Measurements from ENCODE around the gene NCOA7. TPM values are rescaled to one million over a fixed set of nuclear protein-coding genes. Genes with fewer than 3 reads are reported as not detected.

NCOA7 gene
- total and polyA plus RNA-seq, 10 of the 15 experiments (the other 5 are each of a cell fraction or from before 2014, with no cell fraction given): 18.9 to 50.3 (median 34.2) TPM

- POLR2A ChIA-PET: interaction anchor here (0.9 kb wide), 1 partner anchor 22 kb away, joined by 3 read pairs; no protein-coding TSS in a partner anchor
- peaks cover 14 to 19% of the 10 kb centered on the region in 2 experiments for H3K36me3 ChIP-seq (ENCODE audit: control insufficient read depth in 2 of 2, insufficient read depth in 2 of 2, low read length in 1 of 2)
- H4K20me1 ChIP-seq (ENCODE audit: control insufficient read depth, insufficient read depth): no peaks in the 10 kb centered on the region
These were observed 132.7 kb downstream of the NCOA7 start for GRCh38 chr6:125923366-125923877.

DNA sequence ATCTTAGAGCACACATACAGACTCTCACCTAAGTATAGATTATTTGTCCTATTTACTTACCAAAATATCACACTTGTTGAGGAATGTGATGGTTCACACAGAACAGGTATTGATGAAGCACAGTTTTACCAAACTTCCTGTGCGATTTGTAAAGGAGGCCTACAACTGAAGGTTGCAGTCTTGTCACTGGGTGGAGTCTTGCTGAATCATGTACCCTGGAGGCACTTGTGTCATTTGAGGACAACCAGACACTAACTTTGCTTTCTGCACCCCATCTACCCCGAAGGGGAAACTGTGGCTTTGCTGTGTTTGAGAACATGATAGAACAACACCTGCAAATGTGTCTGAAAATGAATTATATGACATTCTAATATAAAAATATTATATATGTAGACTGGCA is 133.4 kb downstream of the NCOA7 start:
- Histone ChIP-seq H2AFZ (ENCODE audit: control insufficient read depth, low read depth, low read length) (no peak overlapping the region), H3K79me2 (ENCODE audit: control insufficient read depth, insufficient read depth, low read length) (peaks cover 21% of the 10 kb centered on the region), H3K9me3 (replicated peaks; ENCODE audit: control insufficient read depth, insufficient read depth, low read length) (no peaks in the 10 kb centered on the region), H3K4me2 (ENCODE audit: control insufficient read depth, insufficient read depth) (peak overlapping the region; percentile 26; the same call in 1 of the 2 replicates), H3K27me3 (replicated peaks in 1 of 2; ENCODE audit: control insufficient read depth in 2 of 2, insufficient read depth in 2 of 2, low read length in 1 of 2) (no peaks in the 10 kb centered on the region), H3K27ac (ENCODE audit: control insufficient read depth, insufficient read depth) (0 out of 2 replicates have a peak overlapping the region, but pooled peaks have one; percentile 19), H3K4me3 (no peak overlapping the region), H4K20me1 (ENCODE audit: control insufficient read depth, insufficient read depth) (no peaks in the 10 kb centered on the region), H3K36me3 (ENCODE audit: control insufficient read depth in 2 of 2, insufficient read depth in 2 of 2, low read length in 1 of 2) (peaks cover 14 to 19% of the 10 kb centered on the region in 2 experiments), H3K4me1 (ENCODE audit: control insufficient read depth, insufficient read depth, low read length) (peaks cover 3% of the 10 kb centered on the region; the same call in 1 of the 2 replicates), H3K9ac (ENCODE audit: control insufficient read depth, insufficient read depth, low read length) (no peak overlapping the region)
- ATAC-seq (peak; percentile 50), FAIRE-seq (no peak), DNase-seq (ENCODE audit: low read depth, low spot score) (no peak)
- in situ Hi-C loops (cut with MboI): no loop called here
- WGBS (ENCODE audit: insufficient coverage, insufficient replicate concordance, low lambda C conversion rate, missing lambda C conversion rate): 70% methylated on average over 2 of the region's 2 CpGs
- BruUV-seq (replicated peaks): no TSS peak
- ChIA-PET RAD21 (ENCODE audit: unreplicated experiment) (interaction anchor here (0.7 to 2.1 kb wide), 6 partner anchors 10 to 133 kb away, joined by 3 to 9 read pairs (median 4); partner anchors contain the start of gene HINT3), POLR2A (no interaction called here), SMC1A (ENCODE audit: uncharacterized antibody, unreplicated experiment) (interaction anchor here (1.0 to 5.5 kb wide), 12 partner anchors 9 to 143 kb away, joined by 3 to 35 read pairs (median 4); partner anchors contain the start of gene HINT3), CTCF (interaction anchor here (0.8 to 14.8 kb wide), 10 partner anchors 10 to 143 kb away, joined by 3 to 153 read pairs (median 6); partner anchors contain the start of genes HINT3 and NCOA7)
- intact Hi-C loops (cut with micrococcal nuclease; ENCODE audit: unreplicated experiment): no loop called here
- TF ChIP-seq EED (IDR thresholded peaks at IDR 0.05; ENCODE audit: low read depth): no peak
- no peak for TF ChIP-seq IRF4 (IDR thresholded peaks at IDR 0.05; ENCODE audit: low read depth, low read length)
- TF ChIP-seq, protein P1, sequence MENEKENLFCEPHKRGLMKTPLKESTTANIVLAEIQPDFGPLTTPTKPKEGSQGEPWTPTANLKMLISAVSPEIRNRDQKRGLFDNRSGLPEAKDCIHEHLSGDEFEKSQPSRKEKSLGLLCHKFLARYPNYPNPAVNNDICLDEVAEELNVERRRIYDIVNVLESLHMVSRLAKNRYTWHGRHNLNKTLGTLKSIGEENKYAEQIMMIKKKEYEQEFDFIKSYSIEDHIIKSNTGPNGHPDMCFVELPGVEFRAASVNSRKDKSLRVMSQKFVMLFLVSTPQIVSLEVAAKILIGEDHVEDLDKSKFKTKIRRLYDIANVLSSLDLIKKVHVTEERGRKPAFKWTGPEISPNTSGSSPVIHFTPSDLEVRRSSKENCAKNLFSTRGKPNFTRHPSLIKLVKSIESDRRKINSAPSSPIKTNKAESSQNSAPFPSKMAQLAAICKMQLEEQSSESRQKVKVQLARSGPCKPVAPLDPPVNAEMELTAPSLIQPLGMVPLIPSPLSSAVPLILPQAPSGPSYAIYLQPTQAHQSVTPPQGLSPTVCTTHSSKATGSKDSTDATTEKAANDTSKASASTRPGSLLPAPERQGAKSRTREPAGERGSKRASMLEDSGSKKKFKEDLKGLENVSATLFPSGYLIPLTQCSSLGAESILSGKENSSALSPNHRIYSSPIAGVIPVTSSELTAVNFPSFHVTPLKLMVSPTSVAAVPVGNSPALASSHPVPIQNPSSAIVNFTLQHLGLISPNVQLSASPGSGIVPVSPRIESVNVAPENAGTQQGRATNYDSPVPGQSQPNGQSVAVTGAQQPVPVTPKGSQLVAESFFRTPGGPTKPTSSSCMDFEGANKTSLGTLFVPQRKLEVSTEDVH (IDR thresholded peaks at IDR 0.05; ENCODE audit: low read depth, partially characterized antibody): no peak
- no peak for TF ChIP-seq ESRRA (IDR thresholded peaks at IDR 0.05; ENCODE audit: low read length)
- TF ChIP-seq YY1 (IDR thresholded peaks at IDR 0.05; ENCODE audit: low read depth, low read length): no peak
- TF ChIP-seq POLR2AphosphoS2 (IDR thresholded peaks at IDR 0.05; ENCODE audit: low read depth, low read length): no peak
- TF ChIP-seq JUNB (IDR thresholded peaks at IDR 0.05): no peak
- no peak for TF ChIP-seq BMI1 (IDR thresholded peaks at IDR 0.05; ENCODE audit: borderline replicate concordance)

More at GRCh38 chr6:125923366-125923877, 132.7 kb downstream of the NCOA7 start:
- Histone ChIP-seq H3K9ac (ENCODE audit: control insufficient read depth, insufficient read depth, low read length) (no peak overlapping the region), H3K4me3 (peak overlapping the region; percentile 10; the same call in 1 of the 2 replicates), H3K27me3 (replicated peaks in 1 of 2; ENCODE audit: control insufficient read depth in 2 of 2, insufficient read depth in 2 of 2, low read length in 1 of 2) (no peaks in the 10 kb centered on the region), H3K27ac (ENCODE audit: control insufficient read depth, insufficient read depth) (no peak overlapping the region), H2AFZ (ENCODE audit: control insufficient read depth, low read depth, low read length) (no peak overlapping the region), H3K4me1 (ENCODE audit: control insufficient read depth, insufficient read depth, low read length) (peaks cover 7% of the 10 kb centered on the region; the same call in 1 of the 2 replicates), H3K4me2 (ENCODE audit: control insufficient read depth, insufficient read depth) (no peak overlapping the region), H3K79me2 (ENCODE audit: control insufficient read depth, insufficient read depth, low read length) (peaks cover 21% of the 10 kb centered on the region), H3K9me3 (replicated peaks; ENCODE audit: control insufficient read depth, insufficient read depth, low read length) (no peaks in the 10 kb centered on the region)
- ATAC-seq: no peak
- 74% methylated on average over 4 of the region's 4 CpGs for WGBS (ENCODE audit: insufficient coverage, insufficient replicate concordance, low lambda C conversion rate, missing lambda C conversion rate)
- DNase-seq (ENCODE audit: low read depth, low spot score): no peak
- no peak for TF ChIP-seq CREB1 (IDR thresholded peaks at IDR 0.05; ENCODE audit: low read depth)
- TF ChIP-seq, protein P2, sequence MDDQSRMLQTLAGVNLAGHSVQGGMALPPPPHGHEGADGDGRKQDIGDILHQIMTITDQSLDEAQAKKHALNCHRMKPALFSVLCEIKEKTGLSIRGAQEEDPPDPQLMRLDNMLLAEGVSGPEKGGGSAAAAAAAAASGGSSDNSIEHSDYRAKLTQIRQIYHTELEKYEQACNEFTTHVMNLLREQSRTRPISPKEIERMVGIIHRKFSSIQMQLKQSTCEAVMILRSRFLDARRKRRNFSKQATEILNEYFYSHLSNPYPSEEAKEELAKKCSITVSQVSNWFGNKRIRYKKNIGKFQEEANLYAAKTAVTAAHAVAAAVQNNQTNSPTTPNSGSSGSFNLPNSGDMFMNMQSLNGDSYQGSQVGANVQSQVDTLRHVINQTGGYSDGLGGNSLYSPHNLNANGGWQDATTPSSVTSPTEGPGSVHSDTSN (IDR thresholded peaks at IDR 0.05; ENCODE audit: insufficient replicate concordance, low read depth, low read length): no peak
- TF ChIP-seq NRF1 (conservative IDR thresholded peaks at IDR 0.05; ENCODE audit: low read depth, low read length): no peak
- TF ChIP-seq ZNF24 (IDR thresholded peaks at IDR 0.05): peak; percentile 74
- 0 out of 2 replicates have a peak, but pooled peaks have one; percentile 27 for TF ChIP-seq POLR2AphosphoS5 (IDR thresholded peaks at IDR 0.05; ENCODE audit: low read length)
- ChIA-PET CTCF (interaction anchor here (0.7 to 14.8 kb wide), 11 partner anchors 9 to 142 kb away, joined by 3 to 153 read pairs (median 8); partner anchors contain the start of genes HINT3 and NCOA7), SMC1A (ENCODE audit: uncharacterized antibody, unreplicated experiment) (interaction anchor here (0.8 to 5.5 kb wide), 13 partner anchors 8 to 142 kb away, joined by 3 to 35 read pairs (median 4); partner anchors contain the start of gene HINT3), RAD21 (ENCODE audit: unreplicated experiment) (interaction anchor here (0.7 to 2.1 kb wide), 5 partner anchors 9 to 132 kb away, joined by 3 to 9 read pairs (median 4); partner anchors contain the start of gene HINT3)
- FAIRE-seq: no peak
- in situ Hi-C loops (cut with MboI) (no loop called here), intact Hi-C loops (cut with micrococcal nuclease; ENCODE audit: unreplicated experiment) (no loop called here)
- BruUV-seq (replicated peaks): no TSS peak

Data from GM12878 (cell line).